T47D (cell line): ENCODE results near the gene CSNK1D.
"Not testable (repeated sequence)": the region's sequence is repeated elsewhere in the genome, so short reads cannot be mapped to it uniquely, and the experiment has no call there.

Experiments
- DNase-seq, 2 experiments: peaks; one replicate each; pipeline versions ENCODE4 v3.0.0 to v3.0.0-alpha.2; 2011 to 2012; ENCODE audit warnings: low read depth in 1 of 2, low spot score in 1 of 2
- JUND ChIP-seq: IDR thresholded peaks from 2 replicates; pipeline ENCODE4 v1.6.1; 2012; ENCODE audit warnings: low read depth
- in situ Hi-C: cut with HindIII; loops from 2 replicates; pipeline ENCODE4 v1.10.0; 2016; ENCODE audit warnings: low sequenced_read_pairs, low pct_unique_long_range_greater_than_20kb

Gene CSNK1D

GRCh38 chr17:82271401-82271800 lies 2.1 kb downstream of the CSNK1D start:
- no peak for TF ChIP-seq JUND
- in situ Hi-C loops = no loop called here

GRCh38 chr17:82270651-82271050 lies 2.8 kb downstream of the CSNK1D start:
- no peak for TF ChIP-seq JUND
- no peak for DNase-seq
- in situ Hi-C loops = no loop called here

More at GRCh38 chr17:82271401-82271800, 2.1 kb downstream of the CSNK1D start:
- DNase-seq = no peak

GRCh38 chr17:82269882-82270500 lies 3.5 kb downstream of the CSNK1D start:
- no peak for TF ChIP-seq JUND
- no peak for DNase-seq
- in situ Hi-C loops = no loop called here

GRCh38 chr17:82269138-82269881 lies 4.2 kb downstream of the CSNK1D start:
- TF ChIP-seq JUND = no peak

GRCh38 chr17:82267575-82268379 lies 5.7 kb downstream of the CSNK1D start:
- in situ Hi-C loops = no loop called here
- peak in 1 of 2 experiments; percentile 78 for DNase-seq
- no peak for TF ChIP-seq JUND

More at GRCh38 chr17:82269138-82269881, 4.2 kb downstream of the CSNK1D start:
- DNase-seq = no peak
- in situ Hi-C loops = no loop called here

GRCh38 chr17:82266142-82266541 lies 7.4 kb downstream of the CSNK1D start:
- no peak for TF ChIP-seq JUND
- in situ Hi-C loops = no loop called here
- DNase-seq = no peak

GRCh38 chr17:82263641-82264040 lies 9.9 kb downstream of the CSNK1D start:
- in situ Hi-C loops = no loop called here
- no peak for DNase-seq
- no peak for TF ChIP-seq JUND

- in situ Hi-C loops = no loop called here
- DNase-seq = no peak
- no peak for TF ChIP-seq JUND
Observed at GRCh38 chr17:82262344-82262743, 11.2 kb downstream of the CSNK1D start.

- DNase-seq, in situ Hi-C loops: not testable (repeated sequence)
Observed at GRCh38 chr17:82259972-82260961, 13.2 kb downstream of the CSNK1D start.

GRCh38 chr17:82258555-82258954 lies 14.9 kb downstream of the CSNK1D start:
- in situ Hi-C loops = no loop called here
- DNase-seq = no peak
- TF ChIP-seq JUND = no peak

GRCh38 chr17:82257473-82257872 lies 16.0 kb downstream of the CSNK1D start:
- peak in 1 of 2 experiments; percentile 53 for DNase-seq
- no peak for TF ChIP-seq JUND
- in situ Hi-C loops = no loop called here
